B cell (primary cell): ENCODE results near the gene TBC1D2.

Source experiments
- EZH2 ChIP-seq: IDR thresholded peaks from 2 replicates; pipeline ENCODE4 v1.6.1; 2012; ENCODE audit warnings: borderline replicate concordance, low read depth, mild to moderate bottlenecking, moderate library complexity, low read length; ENCODE audit not compliant: insufficient read depth, poor library complexity, severe bottlenecking
- TF ChIP-seq, protein P1 (sequence below): fragments of 200-600 bp; IDR thresholded peaks from one replicate; pipeline ENCODE4 v1.8.0; 2022; ENCODE audit warnings: antibody characterized with exemption, mild to moderate bottlenecking

DNA sequence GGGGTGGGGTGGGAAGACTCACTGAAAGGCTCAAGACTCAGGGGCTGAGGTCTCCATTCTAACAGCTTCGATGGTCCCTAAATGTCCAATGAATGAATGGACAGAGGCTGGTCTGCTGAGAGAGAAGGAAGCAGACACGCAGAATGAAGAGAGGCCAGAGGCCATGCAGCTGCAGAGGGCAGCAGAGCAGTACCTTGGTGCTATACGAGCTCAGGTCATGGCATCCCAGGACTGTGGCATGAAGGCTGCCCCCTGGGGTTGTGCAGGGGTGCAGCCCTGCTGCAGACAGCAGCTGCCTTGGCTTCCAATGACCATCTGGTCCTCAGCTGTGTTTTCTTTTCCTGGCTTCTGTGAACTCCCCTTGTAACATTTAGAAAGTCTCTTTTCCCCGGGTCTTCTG lies 47.8 kb downstream of the TBC1D2 start:
- TF ChIP-seq EZH2 = no peak
- TF ChIP-seq, protein P1, sequence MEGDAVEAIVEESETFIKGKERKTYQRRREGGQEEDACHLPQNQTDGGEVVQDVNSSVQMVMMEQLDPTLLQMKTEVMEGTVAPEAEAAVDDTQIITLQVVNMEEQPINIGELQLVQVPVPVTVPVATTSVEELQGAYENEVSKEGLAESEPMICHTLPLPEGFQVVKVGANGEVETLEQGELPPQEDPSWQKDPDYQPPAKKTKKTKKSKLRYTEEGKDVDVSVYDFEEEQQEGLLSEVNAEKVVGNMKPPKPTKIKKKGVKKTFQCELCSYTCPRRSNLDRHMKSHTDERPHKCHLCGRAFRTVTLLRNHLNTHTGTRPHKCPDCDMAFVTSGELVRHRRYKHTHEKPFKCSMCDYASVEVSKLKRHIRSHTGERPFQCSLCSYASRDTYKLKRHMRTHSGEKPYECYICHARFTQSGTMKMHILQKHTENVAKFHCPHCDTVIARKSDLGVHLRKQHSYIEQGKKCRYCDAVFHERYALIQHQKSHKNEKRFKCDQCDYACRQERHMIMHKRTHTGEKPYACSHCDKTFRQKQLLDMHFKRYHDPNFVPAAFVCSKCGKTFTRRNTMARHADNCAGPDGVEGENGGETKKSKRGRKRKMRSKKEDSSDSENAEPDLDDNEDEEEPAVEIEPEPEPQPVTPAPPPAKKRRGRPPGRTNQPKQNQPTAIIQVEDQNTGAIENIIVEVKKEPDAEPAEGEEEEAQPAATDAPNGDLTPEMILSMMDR = no peak
